ENCODE data around the gene KCNQ1. TPM values are rescaled to one million over a fixed set of nuclear protein-coding genes. Genes with fewer than 3 reads are reported as not detected.

KCNQ1 gene
- polyA plus RNA-seq, 1 donor from 2014 or later, result not detected

DNA sequence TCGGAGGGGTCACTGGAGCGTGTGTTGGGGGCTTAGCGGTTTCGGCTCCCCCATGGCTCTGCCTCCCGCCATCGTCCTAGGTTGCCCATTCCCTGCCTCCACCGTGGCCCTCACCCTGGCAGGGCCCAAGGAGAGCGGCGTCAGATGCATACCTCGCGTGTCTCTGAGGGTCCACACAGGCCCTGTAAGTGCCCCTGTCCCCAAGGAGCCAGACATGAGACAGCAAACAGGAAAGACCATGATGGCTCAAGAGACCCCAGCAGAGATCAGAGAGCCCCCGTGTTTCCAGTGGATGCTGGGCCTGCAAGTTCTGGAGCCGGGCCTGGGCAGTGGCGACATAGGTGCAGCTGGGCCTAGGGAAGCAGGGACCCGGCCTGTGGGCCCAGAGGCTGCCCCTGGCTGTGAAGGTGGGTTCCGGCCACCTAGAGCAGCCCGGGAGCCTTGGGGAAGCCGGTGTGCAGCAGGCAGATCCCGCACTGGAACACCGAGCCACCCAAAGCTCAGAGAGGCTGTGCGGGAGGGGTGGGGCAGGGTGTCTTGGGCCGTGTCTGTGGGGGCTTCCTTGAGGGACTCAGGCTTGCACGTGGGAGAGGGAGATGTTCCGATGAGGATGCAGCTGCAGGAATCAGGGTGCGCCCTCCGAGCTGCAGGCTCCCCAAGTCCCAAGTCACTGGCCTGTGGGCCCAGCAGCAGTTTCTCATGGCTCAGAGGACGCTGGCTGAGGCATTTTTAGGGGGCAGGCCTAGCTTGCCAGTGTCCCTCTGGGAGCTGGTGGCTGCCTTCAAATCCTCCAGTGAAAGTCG lies 128.6 kb downstream of the KCNQ1 start:
- Histone ChIP-seq H3K9ac (ENCODE audit: low read length) (no peak overlapping the region), H3K4me3 (ENCODE audit: low read length) (no peak overlapping the region), H2AFZ (ENCODE audit: low read depth, low read length) (no peak overlapping the region), H4K20me1 (ENCODE audit: insufficient read depth) (no peaks in the 10 kb centered on the region), H3K9me3 (ENCODE audit: low read length) (no peaks in the 10 kb centered on the region), H3K4me2 (ENCODE audit: low read length) (no peak overlapping the region), H3K79me2 (replicated peaks; ENCODE audit: insufficient read depth, low read length) (no peaks in the 10 kb centered on the region), H3F3A (ENCODE audit: insufficient read depth, low read length, poor library complexity, severe bottlenecking) (no peaks in the 10 kb centered on the region), H3K36me3 (ENCODE audit: insufficient read depth, low read length) (no peaks in the 10 kb centered on the region), H3K9me2 (ENCODE audit: insufficient read depth, low read length) (no peaks in the 10 kb centered on the region), H3K27ac (ENCODE audit: low read length) (no peak overlapping the region), H3K27me3 (ENCODE audit: insufficient read depth, low read depth, low read length) (no peaks in the 10 kb centered on the region)
- no peak for TF ChIP-seq EP300 (conservative IDR thresholded peaks at IDR 0.05; ENCODE audit: poor library complexity, severe bottlenecking)
- no peak for TF ChIP-seq RAD21 (conservative IDR thresholded peaks at IDR 0.05)
- no peak for TF ChIP-seq SMC3 (conservative IDR thresholded peaks at IDR 0.05; ENCODE audit: poor library complexity)
- no peak for TF ChIP-seq TAF1 (IDR thresholded peaks at IDR 0.05; ENCODE audit: low read depth)
- no peak for TF ChIP-seq MXI1 (conservative IDR thresholded peaks at IDR 0.05; ENCODE audit: poor library complexity, severe bottlenecking)
- TF ChIP-seq EZH2 (IDR thresholded peaks at IDR 0.05; ENCODE audit: borderline replicate concordance, insufficient read depth, low read length, poor library complexity, severe bottlenecking), result no peak
- no peak for TF ChIP-seq POLR2AphosphoS5 (IDR thresholded peaks at IDR 0.05)
- TF ChIP-seq, protein P1, sequence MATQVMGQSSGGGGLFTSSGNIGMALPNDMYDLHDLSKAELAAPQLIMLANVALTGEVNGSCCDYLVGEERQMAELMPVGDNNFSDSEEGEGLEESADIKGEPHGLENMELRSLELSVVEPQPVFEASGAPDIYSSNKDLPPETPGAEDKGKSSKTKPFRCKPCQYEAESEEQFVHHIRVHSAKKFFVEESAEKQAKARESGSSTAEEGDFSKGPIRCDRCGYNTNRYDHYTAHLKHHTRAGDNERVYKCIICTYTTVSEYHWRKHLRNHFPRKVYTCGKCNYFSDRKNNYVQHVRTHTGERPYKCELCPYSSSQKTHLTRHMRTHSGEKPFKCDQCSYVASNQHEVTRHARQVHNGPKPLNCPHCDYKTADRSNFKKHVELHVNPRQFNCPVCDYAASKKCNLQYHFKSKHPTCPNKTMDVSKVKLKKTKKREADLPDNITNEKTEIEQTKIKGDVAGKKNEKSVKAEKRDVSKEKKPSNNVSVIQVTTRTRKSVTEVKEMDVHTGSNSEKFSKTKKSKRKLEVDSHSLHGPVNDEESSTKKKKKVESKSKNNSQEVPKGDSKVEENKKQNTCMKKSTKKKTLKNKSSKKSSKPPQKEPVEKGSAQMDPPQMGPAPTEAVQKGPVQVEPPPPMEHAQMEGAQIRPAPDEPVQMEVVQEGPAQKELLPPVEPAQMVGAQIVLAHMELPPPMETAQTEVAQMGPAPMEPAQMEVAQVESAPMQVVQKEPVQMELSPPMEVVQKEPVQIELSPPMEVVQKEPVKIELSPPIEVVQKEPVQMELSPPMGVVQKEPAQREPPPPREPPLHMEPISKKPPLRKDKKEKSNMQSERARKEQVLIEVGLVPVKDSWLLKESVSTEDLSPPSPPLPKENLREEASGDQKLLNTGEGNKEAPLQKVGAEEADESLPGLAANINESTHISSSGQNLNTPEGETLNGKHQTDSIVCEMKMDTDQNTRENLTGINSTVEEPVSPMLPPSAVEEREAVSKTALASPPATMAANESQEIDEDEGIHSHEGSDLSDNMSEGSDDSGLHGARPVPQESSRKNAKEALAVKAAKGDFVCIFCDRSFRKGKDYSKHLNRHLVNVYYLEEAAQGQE (IDR thresholded peaks at IDR 0.05; ENCODE audit: borderline replicate concordance), result no peak

DNA sequence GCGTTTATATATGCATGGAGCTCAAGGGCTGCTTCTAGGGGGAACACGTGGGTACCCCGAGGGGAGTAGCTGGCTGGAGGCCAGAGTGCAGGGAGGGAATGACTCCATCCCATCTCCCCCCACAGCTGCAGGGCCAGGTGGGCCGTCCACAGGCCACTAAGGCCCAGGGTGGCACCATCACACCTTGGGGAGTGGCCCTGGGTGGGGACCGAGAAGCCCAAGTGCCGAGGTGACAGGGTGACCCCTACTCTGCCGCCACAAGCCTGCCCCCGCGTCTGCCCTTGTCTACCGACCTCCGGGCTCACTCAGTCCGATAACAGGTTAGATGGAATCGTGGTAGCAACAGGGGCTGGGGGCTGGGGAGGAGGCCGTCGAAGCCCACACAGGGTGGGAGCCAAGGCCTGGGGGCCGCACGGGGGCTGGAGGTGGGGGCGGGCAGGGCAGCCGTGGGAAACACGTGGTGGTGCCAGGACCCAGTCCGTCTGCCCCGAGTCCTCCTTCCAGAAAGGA lies 129.3 kb downstream of the KCNQ1 start:
- TF ChIP-seq EP300 (conservative IDR thresholded peaks at IDR 0.05; ENCODE audit: poor library complexity, severe bottlenecking), result no peak

More for the DNA sequence above, 129.3 kb downstream of the KCNQ1 start:
- Histone ChIP-seq H3K36me3 (ENCODE audit: insufficient read depth, low read length) (no peaks in the 10 kb centered on the region), H3K9me2 (ENCODE audit: insufficient read depth, low read length) (no peaks in the 10 kb centered on the region), H3K27me3 (ENCODE audit: insufficient read depth, low read depth, low read length) (no peaks in the 10 kb centered on the region), H3K27ac (ENCODE audit: low read length) (no peak overlapping the region), H3K79me2 (replicated peaks; ENCODE audit: insufficient read depth, low read length) (no peaks in the 10 kb centered on the region), H3K4me3 (ENCODE audit: low read length) (no peak overlapping the region), H3K4me2 (ENCODE audit: low read length) (no peak overlapping the region), H3K9me3 (ENCODE audit: low read length) (no peaks in the 10 kb centered on the region), H3K9ac (ENCODE audit: low read length) (no peak overlapping the region), H3F3A (ENCODE audit: insufficient read depth, low read length, poor library complexity, severe bottlenecking) (no peaks in the 10 kb centered on the region), H2AFZ (ENCODE audit: low read depth, low read length) (no peak overlapping the region), H4K20me1 (ENCODE audit: insufficient read depth) (no peaks in the 10 kb centered on the region)

All from neural cell (in vitro differentiated cells).